Keratinocyte (primary cell): ENCODE results near the gene LRRFIP2. TPM values are rescaled to one million over a fixed set of nuclear protein-coding genes. Genes with fewer than 3 reads are reported as not detected.

Experiments used
- DNase-seq: peaks from one replicate; pipeline ENCODE4 v3.0.0-alpha.2; 2011; ENCODE audit warnings: low read depth, missing footprints, low spot score
- FAIRE-seq: peaks from 2 replicates; lab custom pipeline; 2011; peaks lifted over from hg19 to GRCh38; lab: Jason Lieb, UNC
- H2AFZ ChIP-seq: 2 replicates; pipeline ENCODE4 v1.6.0; 2012; ENCODE audit warnings: low read length, control low read depth, inconsistent platforms; ENCODE audit not compliant: control insufficient read depth
- H3K27ac ChIP-seq: 2 replicates; pipeline ENCODE4 v1.5.1; 2011; ENCODE audit warnings: low read length; ENCODE audit not compliant: control insufficient read depth, insufficient read depth
- H3K27me3 ChIP-seq: 3 replicates; pipeline ENCODE4 v1.6.0; 2011; ENCODE audit warnings: low read length; ENCODE audit not compliant: control insufficient read depth, insufficient read depth; ENCODE audit errors: extremely low read depth
- H3K36me3 ChIP-seq, 2 experiments: 2 replicates in 1 of 2; 3 replicates in 1 of 2; pipeline ENCODE4 v1.5.1; 2011; ENCODE audit warnings: low read length in 2 of 2, mild to moderate bottlenecking in 1 of 2; ENCODE audit not compliant: control insufficient read depth in 2 of 2, insufficient read depth in 2 of 2; ENCODE audit errors: extremely low read depth in 1 of 2
- H3K4me1 ChIP-seq: 3 replicates; pipeline ENCODE4 v1.5.1; 2011; ENCODE audit warnings: low read length; ENCODE audit not compliant: control insufficient read depth, insufficient read depth; ENCODE audit errors: extremely low read depth
- H3K4me2 ChIP-seq: 3 replicates; pipeline ENCODE4 v1.6.0; 2011; ENCODE audit warnings: low read depth, low read length; ENCODE audit not compliant: control insufficient read depth, insufficient read depth; ENCODE audit errors: extremely low read depth
- H3K4me3 ChIP-seq, 3 experiments: fragments of 200-600 bp in 1 of 3; sonication (generic) in 1 of 3; 2 replicates in 2 of 3; 3 replicates in 1 of 3; pipeline ENCODE4 v1.5.1; 2011 to 2016; ENCODE audit warnings: low read length in 3 of 3, mild to moderate bottlenecking in 3 of 3, control low read depth in 2 of 3, inconsistent platforms in 1 of 3, low read depth in 1 of 3, mixed read lengths in 1 of 3, mixed run types in 1 of 3, moderate library complexity in 1 of 3; ENCODE audit not compliant: control insufficient read depth in 2 of 3, insufficient read depth in 2 of 3; ENCODE audit errors: extremely low read depth in 1 of 3
- H3K79me2 ChIP-seq: 2 replicates; pipeline ENCODE4 v1.6.0; 2012; ENCODE audit warnings: low read length; ENCODE audit not compliant: control insufficient read depth, insufficient read depth
- H3K9ac ChIP-seq: 3 replicates; pipeline ENCODE4 v1.6.0; 2011; ENCODE audit warnings: low read length; ENCODE audit not compliant: control insufficient read depth, insufficient read depth; ENCODE audit errors: extremely low read depth
- H3K9me1 ChIP-seq: 3 replicates; pipeline ENCODE4 v1.6.0; 2011; ENCODE audit warnings: low read length; ENCODE audit not compliant: control insufficient read depth, insufficient read depth; ENCODE audit errors: extremely low read depth
- H3K9me3 ChIP-seq: 2 replicates; pipeline ENCODE4 v1.5.1; 2012; ENCODE audit warnings: low read depth, low read length; ENCODE audit not compliant: control insufficient read depth
- H4K20me1 ChIP-seq: 3 replicates; pipeline ENCODE4 v1.6.0; 2011; ENCODE audit warnings: low read length; ENCODE audit not compliant: control insufficient read depth, insufficient read depth; ENCODE audit errors: extremely low read depth
- CTCF ChIP-seq, 3 experiments: IDR thresholded peaks in 1 of 3; conservative IDR thresholded peaks in 1 of 3; optimal IDR thresholded peaks in 1 of 3; 2 replicates in 2 of 3; 3 replicates in 1 of 3; pipeline versions ENCODE3 to v1.5.1; 2011; ENCODE audit warnings: low read length in 3 of 3, mild to moderate bottlenecking in 3 of 3, moderate library complexity in 2 of 3, control low read depth in 1 of 3, inconsistent platforms in 1 of 3; ENCODE audit not compliant: insufficient read depth in 2 of 3; ENCODE audit errors: extremely low read depth in 1 of 3
- EZH2 ChIP-seq: IDR thresholded peaks from one replicate; pipeline ENCODE4 v1.6.1; 2012; ENCODE audit warnings: inconsistent platforms, mild to moderate bottlenecking, low read length, moderate library complexity
- dilution Hi-C: fragments of 300-500 bp; cut with MboI; formaldehyde crosslinking; loops from one replicate; pipeline ENCODE4 v1.7.0; 2020; ENCODE audit warnings: low sequenced_read_pairs; ENCODE audit not compliant: extremely low pct_ligation_motif_present
- polyA plus RNA-seq, 5 experiments: library from polyadenylated mRNA; depleted of rRNA in 3 of 5; stranded (reverse) in 3 of 5; stranded (forward) in 1 of 5; unstranded in 1 of 5; fragments of >200 nt; gene quantifications; 1 replicate in 1 of 5; 2 replicates in 3 of 5; 3 replicates in 1 of 5; pipeline versions ENCODE4 v1.2.1 to v1.2.3, GENCODE V29; 2011 to 2012; ENCODE audit warnings: missing spikeins in 2 of 5, low read depth in 1 of 5, low replicate concordance in 1 of 5

The LRRFIP2 gene
- polyA plus RNA-seq, 1 donor (not counting 4 experiments of a cell fraction or from before 2014, with no cell fraction given): 70.3 TPM

- Histone ChIP-seq H3K9ac (no peak overlapping the region), H3K27me3 (no peaks in the 10 kb centered on the region)
These were observed 25.8 kb upstream of the LRRFIP2 start for GRCh38 chr3:37200141-37200540.

GRCh38 chr3:37198996-37199395 lies 24.6 kb upstream of the LRRFIP2 start:
- Histone ChIP-seq H3K4me1 (peaks cover 27% of the 10 kb centered on the region), H3K9ac (no peak overlapping the region), H3K4me2 (no peak overlapping the region), H4K20me1 (no peaks in the 10 kb centered on the region), H3K4me3 (no peak overlapping the region), H3K27me3 (no peaks in the 10 kb centered on the region), H3K9me1 (no peaks in the 10 kb centered on the region), H3K79me2 (no peaks in the 10 kb centered on the region), H2AFZ (no peak overlapping the region), H3K27ac (peak overlapping the region; percentile 23), H3K36me3 (no peaks in the 10 kb centered on the region), H3K9me3 (no peaks in the 10 kb centered on the region)
- DNase-seq: no peak
- dilution Hi-C loops: no loop called here
- no peak for TF ChIP-seq CTCF (optimal IDR thresholded peaks at IDR 0.05 in 1 of 3, IDR thresholded peaks at IDR 0.05 in 1 of 3, conservative IDR thresholded peaks at IDR 0.05 in 1 of 3; ENCODE audit: extremely low read depth in 1 of 3, insufficient read depth in 2 of 3, low read length in 3 of 3)
- TF ChIP-seq EZH2: no peak
- peak; percentile 9 for FAIRE-seq

More at GRCh38 chr3:37200141-37200540, 25.8 kb upstream of the LRRFIP2 start:
- H3K9me1 ChIP-seq: no peaks in the 10 kb centered on the region
- no peaks in the 10 kb centered on the region for H3K79me2 ChIP-seq
- H4K20me1 ChIP-seq: no peaks in the 10 kb centered on the region
- no peak overlapping the region for H3K4me2 ChIP-seq
- H3K4me1 ChIP-seq: peaks cover 27% of the 10 kb centered on the region
- H3K36me3 ChIP-seq: no peaks in the 10 kb centered on the region
- no peak for FAIRE-seq
- TF ChIP-seq EZH2: no peak
- no peaks in the 10 kb centered on the region for H3K9me3 ChIP-seq
- H2AFZ ChIP-seq: no peak overlapping the region
- H3K4me3 ChIP-seq: no peak overlapping the region
- DNase-seq: no peak
- dilution Hi-C loops: no loop called here
- H3K27ac ChIP-seq: no peak overlapping the region

GRCh38 chr3:37198547-37198946 lies 24.2 kb upstream of the LRRFIP2 start:
- DNase-seq (no peak), FAIRE-seq (no peak)
- no peaks in the 10 kb centered on the region for H3K36me3 ChIP-seq
- H4K20me1 ChIP-seq: no peaks in the 10 kb centered on the region
- no peaks in the 10 kb centered on the region for H3K9me3 ChIP-seq
- dilution Hi-C loops: no loop called here
- no peak overlapping the region for H3K4me3 ChIP-seq
- no peak overlapping the region for H2AFZ ChIP-seq
- no peak overlapping the region for H3K4me2 ChIP-seq
- H3K4me1 ChIP-seq: peaks cover 27% of the 10 kb centered on the region
- no peak for TF ChIP-seq CTCF (optimal IDR thresholded peaks at IDR 0.05 in 1 of 3, IDR thresholded peaks at IDR 0.05 in 1 of 3, conservative IDR thresholded peaks at IDR 0.05 in 1 of 3; ENCODE audit: extremely low read depth in 1 of 3, insufficient read depth in 2 of 3, low read length in 3 of 3)
- no peak for TF ChIP-seq EZH2
- no peak overlapping the region for H3K9ac ChIP-seq
- H3K27me3 ChIP-seq: no peaks in the 10 kb centered on the region
- H3K27ac ChIP-seq: peak overlapping the region; percentile 23
- no peaks in the 10 kb centered on the region for H3K9me1 ChIP-seq
- no peaks in the 10 kb centered on the region for H3K79me2 ChIP-seq
